ENCODE results near the gene HOATZ.

Gene HOATZ

GRCh38 chr11:111520560-111520959 is 6.0 kb downstream of the HOATZ start:
- TF ChIP-seq CTCF (IDR thresholded peaks at IDR 0.05; ENCODE audit: insufficient read depth, missing control alignments): no peak
- no peak for DNase-seq (ENCODE audit: insufficient read length, low spot score)
- no peak for FAIRE-seq

GRCh38 chr11:111521135-111521534 is 6.6 kb downstream of the HOATZ start:
- FAIRE-seq (no peak), DNase-seq (ENCODE audit: insufficient read length, low spot score) (no peak)

GRCh38 chr11:111522426-111522825 is 7.8 kb downstream of the HOATZ start:
- no peak for FAIRE-seq
- DNase-seq (ENCODE audit: insufficient read length, low spot score): no peak
- TF ChIP-seq CTCF (IDR thresholded peaks at IDR 0.05; ENCODE audit: insufficient read depth, missing control alignments): no peak

More at GRCh38 chr11:111521135-111521534, 6.6 kb downstream of the HOATZ start:
- TF ChIP-seq CTCF (IDR thresholded peaks at IDR 0.05; ENCODE audit: insufficient read depth, missing control alignments): no peak

- DNase-seq (ENCODE audit: insufficient read length, low spot score) (no peak), FAIRE-seq (no peak)
- TF ChIP-seq CTCF (IDR thresholded peaks at IDR 0.05; ENCODE audit: insufficient read depth, missing control alignments): no peak
Measured at GRCh38 chr11:111523343-111523742, 8.8 kb downstream of the HOATZ start.

GRCh38 chr11:111524056-111524455 is 9.5 kb downstream of the HOATZ start:
- DNase-seq (ENCODE audit: insufficient read length, low spot score): no peak
- no peak for TF ChIP-seq CTCF (IDR thresholded peaks at IDR 0.05; ENCODE audit: insufficient read depth, missing control alignments)
- FAIRE-seq: no peak

- FAIRE-seq (no peak), DNase-seq (ENCODE audit: insufficient read length, low spot score) (no peak)
- TF ChIP-seq CTCF (IDR thresholded peaks at IDR 0.05; ENCODE audit: insufficient read depth, missing control alignments): no peak
Measured at GRCh38 chr11:111525456-111525855, 10.9 kb downstream of the HOATZ start.

GRCh38 chr11:111526501-111526900 is 11.9 kb downstream of the HOATZ start:
- no peak for FAIRE-seq
- DNase-seq (ENCODE audit: insufficient read length, low spot score): no peak
- no peak for TF ChIP-seq CTCF (IDR thresholded peaks at IDR 0.05; ENCODE audit: insufficient read depth, missing control alignments)
